ENCODE results near the gene RTEL1.
A peak's percentile ranks its signal among the peaks of the same experiment; 100 is the strongest.

Gene RTEL1

DNA sequence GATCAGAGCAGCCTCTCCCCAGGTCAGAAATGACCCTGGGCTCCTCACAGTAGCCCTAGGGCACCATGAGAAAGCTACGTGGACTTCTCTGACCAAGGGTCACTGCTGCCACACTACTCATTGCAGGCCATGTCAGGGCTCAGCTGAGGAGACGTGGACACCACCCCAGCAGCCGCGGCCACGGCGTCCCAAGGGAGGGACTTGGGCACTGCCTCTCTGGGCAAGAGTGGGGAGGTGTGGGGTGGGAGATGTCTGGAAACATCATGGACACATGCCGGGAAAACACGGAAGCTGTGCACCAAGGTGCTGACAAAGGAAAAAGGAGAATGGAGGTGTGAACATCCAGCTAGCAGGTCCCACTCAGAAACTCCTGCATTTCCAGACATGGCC is 40.2 kb upstream of the RTEL1 start:
- H3K4me3 ChIP-seq (ENCODE audit: low read depth, low read length): no peak overlapping the region
- no peak for DNase-seq (ENCODE audit: low read depth)
- TF ChIP-seq, protein P1, sequence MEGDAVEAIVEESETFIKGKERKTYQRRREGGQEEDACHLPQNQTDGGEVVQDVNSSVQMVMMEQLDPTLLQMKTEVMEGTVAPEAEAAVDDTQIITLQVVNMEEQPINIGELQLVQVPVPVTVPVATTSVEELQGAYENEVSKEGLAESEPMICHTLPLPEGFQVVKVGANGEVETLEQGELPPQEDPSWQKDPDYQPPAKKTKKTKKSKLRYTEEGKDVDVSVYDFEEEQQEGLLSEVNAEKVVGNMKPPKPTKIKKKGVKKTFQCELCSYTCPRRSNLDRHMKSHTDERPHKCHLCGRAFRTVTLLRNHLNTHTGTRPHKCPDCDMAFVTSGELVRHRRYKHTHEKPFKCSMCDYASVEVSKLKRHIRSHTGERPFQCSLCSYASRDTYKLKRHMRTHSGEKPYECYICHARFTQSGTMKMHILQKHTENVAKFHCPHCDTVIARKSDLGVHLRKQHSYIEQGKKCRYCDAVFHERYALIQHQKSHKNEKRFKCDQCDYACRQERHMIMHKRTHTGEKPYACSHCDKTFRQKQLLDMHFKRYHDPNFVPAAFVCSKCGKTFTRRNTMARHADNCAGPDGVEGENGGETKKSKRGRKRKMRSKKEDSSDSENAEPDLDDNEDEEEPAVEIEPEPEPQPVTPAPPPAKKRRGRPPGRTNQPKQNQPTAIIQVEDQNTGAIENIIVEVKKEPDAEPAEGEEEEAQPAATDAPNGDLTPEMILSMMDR (IDR thresholded peaks at IDR 0.05; ENCODE audit: control insufficient read depth, extremely low read depth, insufficient read depth): no peak

DNA sequence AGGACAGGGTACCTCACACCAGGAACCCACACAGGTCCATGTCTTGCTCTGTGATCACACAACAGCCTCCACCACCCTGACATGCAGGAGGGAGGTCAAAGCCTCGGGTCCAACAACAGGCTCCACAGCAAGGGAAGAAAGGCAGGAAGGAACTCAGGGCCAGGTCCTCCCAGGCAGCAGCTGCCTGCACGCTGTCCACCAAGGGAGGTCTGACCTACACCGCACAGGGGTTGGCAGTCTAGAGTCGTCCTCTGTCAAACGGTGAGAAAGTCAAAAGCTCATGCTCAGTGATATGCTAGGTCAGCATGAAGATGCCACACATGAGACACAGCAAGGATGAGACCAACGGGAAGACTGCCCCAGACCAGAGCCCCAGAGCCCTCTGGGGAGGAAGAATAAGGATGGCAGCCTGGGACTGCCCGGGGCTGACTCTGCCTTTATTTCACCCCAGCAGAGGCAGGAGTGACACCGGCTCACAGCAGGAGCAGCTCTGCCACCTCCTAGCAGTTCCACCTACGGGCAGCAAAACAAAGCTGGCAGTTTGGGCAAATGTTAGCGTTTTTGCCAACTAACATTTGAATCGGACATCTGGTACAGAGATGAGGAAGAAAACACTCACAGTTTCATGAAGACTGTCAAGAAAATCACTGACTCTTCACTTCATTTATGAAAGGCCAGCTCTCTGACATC is 39.7 kb upstream of the RTEL1 start:
- DNase-seq (ENCODE audit: low read depth): no peak
- TF ChIP-seq, protein P1 (IDR thresholded peaks at IDR 0.05; ENCODE audit: control insufficient read depth, extremely low read depth, insufficient read depth): no peak
- no peak overlapping the region for H3K4me3 ChIP-seq (ENCODE audit: low read depth, low read length)

DNA sequence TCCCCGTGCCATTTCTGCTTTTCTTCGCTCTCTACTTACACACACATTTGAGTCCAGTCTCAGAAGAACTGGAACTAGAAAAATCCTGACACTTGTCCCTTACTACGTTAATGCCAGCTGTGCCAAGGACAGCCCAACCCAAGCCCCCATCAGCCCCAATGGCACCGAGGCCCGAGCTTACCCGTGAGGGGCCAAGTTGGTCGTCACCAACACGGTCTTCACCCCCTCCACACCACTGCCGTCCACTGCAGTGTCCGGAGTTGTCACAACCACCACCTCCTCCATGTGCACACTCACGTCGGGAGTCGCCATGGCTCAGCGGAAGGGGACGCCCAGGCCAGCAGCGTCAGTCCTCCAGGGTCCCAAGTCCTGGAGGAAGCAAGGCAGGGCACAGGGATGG is 39.0 kb upstream of the RTEL1 start:
- TF ChIP-seq, protein P1 (IDR thresholded peaks at IDR 0.05; ENCODE audit: control insufficient read depth, extremely low read depth, insufficient read depth): no peak
- no peak overlapping the region for H3K4me3 ChIP-seq (ENCODE audit: low read depth, low read length)
- DNase-seq (ENCODE audit: low read depth): no peak

DNA sequence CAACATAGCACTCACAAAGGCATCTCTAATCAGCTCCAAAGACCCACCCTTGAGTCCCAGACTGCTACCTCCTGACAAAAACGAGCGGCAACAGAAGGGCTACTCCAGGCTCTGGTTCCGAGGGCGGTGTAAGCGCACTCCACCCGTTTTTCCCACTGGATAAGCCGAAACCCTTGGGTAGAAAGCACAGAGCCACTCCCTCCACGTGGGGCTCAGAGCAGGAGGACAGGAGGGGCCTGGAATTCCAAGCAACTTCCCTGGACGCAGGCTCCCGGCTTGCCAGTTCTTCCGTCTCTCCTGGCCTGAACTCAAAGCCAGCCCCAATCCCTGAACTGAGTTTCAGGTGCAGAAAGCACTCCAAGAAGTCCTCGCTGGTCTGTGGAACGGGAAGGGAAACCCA is 38.6 kb upstream of the RTEL1 start:
- TF ChIP-seq, protein P1 (IDR thresholded peaks at IDR 0.05; ENCODE audit: control insufficient read depth, extremely low read depth, insufficient read depth): no peak
- H3K4me3 ChIP-seq (ENCODE audit: low read depth, low read length): no peak overlapping the region
- no peak for DNase-seq (ENCODE audit: low read depth)

DNA sequence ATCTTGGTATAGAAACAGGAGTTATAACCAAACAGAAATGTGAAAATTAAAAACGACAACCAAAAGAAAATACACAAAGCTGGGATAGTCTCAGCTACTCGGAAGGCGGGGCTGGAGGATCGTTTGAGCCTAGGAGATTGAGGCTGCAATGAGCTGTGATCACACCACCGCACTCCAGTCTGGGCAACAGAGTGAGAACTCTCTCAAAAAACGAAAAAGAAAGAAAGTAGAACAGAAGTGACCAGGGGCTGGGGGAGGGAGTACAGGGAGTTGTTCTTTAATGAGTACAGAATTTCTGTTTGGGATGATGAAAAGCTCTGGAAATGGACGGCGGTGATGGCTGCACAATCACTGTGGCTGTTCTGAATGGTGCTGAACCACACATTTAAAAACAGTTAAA is 37.1 kb upstream of the RTEL1 start:
- DNase-seq (ENCODE audit: low read depth): no peak
- TF ChIP-seq, protein P1 (IDR thresholded peaks at IDR 0.05; ENCODE audit: control insufficient read depth, extremely low read depth, insufficient read depth): no peak
- 0 out of 2 replicates have a peak overlapping the region, but pooled peaks have one; percentile 20 for H3K4me3 ChIP-seq (ENCODE audit: low read depth, low read length)

DNA sequence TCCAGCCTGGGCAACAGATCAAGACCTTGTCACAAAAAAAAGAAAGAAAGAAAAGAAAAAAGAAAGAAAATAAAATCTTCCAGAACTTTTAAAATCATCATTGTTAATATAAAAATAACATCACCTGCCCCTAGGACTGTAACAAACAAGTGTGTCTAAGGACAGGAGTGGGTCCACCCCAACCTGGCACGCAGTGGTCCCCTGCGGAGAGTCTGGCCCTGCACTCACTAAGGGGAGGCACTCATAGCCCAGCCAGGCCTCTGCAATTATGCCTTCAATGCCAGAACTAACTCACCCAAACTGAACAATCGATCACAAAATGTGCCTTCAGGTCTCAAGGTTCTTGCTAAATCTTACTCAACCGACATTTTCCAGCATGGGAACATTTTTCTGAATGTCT is 36.0 kb upstream of the RTEL1 start:
- TF ChIP-seq, protein P1 (IDR thresholded peaks at IDR 0.05; ENCODE audit: control insufficient read depth, extremely low read depth, insufficient read depth): no peak
- H3K4me3 ChIP-seq (ENCODE audit: low read depth, low read length): no peak overlapping the region
- DNase-seq (ENCODE audit: low read depth): no peak

DNA sequence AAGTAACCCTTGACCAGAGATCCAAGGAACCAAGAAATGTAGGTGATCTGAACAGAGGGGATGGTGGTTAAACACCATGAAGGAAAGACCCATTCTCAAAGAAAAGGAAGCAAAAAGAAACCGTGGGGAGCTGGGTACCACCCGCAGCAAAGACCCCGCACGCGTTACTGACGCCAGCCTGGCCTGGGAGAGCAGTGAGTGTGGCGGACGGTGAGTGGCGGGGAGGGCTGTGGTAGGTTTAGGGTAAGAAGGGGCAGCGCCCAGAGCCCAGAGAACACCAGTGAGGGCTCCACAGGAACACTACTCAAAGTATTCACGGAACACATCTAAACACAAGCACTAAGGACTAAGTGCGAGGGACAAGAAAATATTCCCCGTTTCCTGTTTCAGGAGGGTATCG is 35.4 kb upstream of the RTEL1 start:
- H3K4me3 ChIP-seq (ENCODE audit: low read depth, low read length): no peak overlapping the region
- TF ChIP-seq, protein P1 (IDR thresholded peaks at IDR 0.05; ENCODE audit: control insufficient read depth, extremely low read depth, insufficient read depth): no peak
- DNase-seq (ENCODE audit: low read depth): no peak
